ENCODE data around the gene CEP19.

GRCh38 chr3:196737655-196738054 is 25.6 kb upstream of the CEP19 start:
- TF ChIP-seq POLR2AphosphoS5 (IDR thresholded peaks at IDR 0.05; ENCODE audit: low read depth, low read length): no peak
- no peak for TF ChIP-seq CTCF (IDR thresholded peaks at IDR 0.05)
- TF ChIP-seq REST (IDR thresholded peaks at IDR 0.05; ENCODE audit: insufficient read depth in 1 of 2, low read depth in 2 of 2, low read length in 1 of 2): no peak
- no peak for TF ChIP-seq SIN3A (IDR thresholded peaks at IDR 0.05; ENCODE audit: borderline replicate concordance, insufficient read depth, low read depth, low read length)
- no peak for TF ChIP-seq TCF7L2 (IDR thresholded peaks at IDR 0.05; ENCODE audit: low read depth, low read length)
